ENCODE measurements around the gene NPAS2. TPM values are rescaled to one million over a fixed set of nuclear protein-coding genes. Genes with fewer than 3 reads are reported as not detected.
A peak's percentile ranks its signal among the peaks of the same experiment; 100 is the strongest.

The NPAS2 gene
- polyA plus RNA-seq, 2 donors: 62.7 to 70.0 TPM

- Histone ChIP-seq H3K4me1 (ENCODE audit: control insufficient read depth in 2 of 2, insufficient read depth in 2 of 2, low read length in 1 of 2) (peaks cover 0 to 3% of the 10 kb centered on the region in 2 donors), H3K4me3 (ENCODE audit: low read depth in 1 of 2, low read length in 2 of 2) (no peak overlapping the region), H3K27me3 (ENCODE audit: control insufficient read depth in 1 of 2, insufficient read depth in 2 of 2, low read length in 2 of 2) (no peaks in the 10 kb centered on the region), H3K36me3 (ENCODE audit: control insufficient read depth in 2 of 2, insufficient read depth in 2 of 2, low read length in 1 of 2) (peaks cover 0 to 9% of the 10 kb centered on the region in 2 donors), H3K27ac (ENCODE audit: low read depth in 2 of 2, low read length in 1 of 2) (no peak overlapping the region), H3K9me3 (ENCODE audit: control insufficient read depth in 2 of 2, insufficient read depth in 1 of 2, low read depth in 1 of 2, low read length in 1 of 2) (peaks cover 0 to 2% of the 10 kb centered on the region in 2 donors)
- WGBS, 2 donors: 72 to 80% methylated on average over 6 of the region's 6 CpGs
These were observed 134.1 kb downstream of the NPAS2 start for GRCh38 chr2:100954044-100954420.

DNA sequence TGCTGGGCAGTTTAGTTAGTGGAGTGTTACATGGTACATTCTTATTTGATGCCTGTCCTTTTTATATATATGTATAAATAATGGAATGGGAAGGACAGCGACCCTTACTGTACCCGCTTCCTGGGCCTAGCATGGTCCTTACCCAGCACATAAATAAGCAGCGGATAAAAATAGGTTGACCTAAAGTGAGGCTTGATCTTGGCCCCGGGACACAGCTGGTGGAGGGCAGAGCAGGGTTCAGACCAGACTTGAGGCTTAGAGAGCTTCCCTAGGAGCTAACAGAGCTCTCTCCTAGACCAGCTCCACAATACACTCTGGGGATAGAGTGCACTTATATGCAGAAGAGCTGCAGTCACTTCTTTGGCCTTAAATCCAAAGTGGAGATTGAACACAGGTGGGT is 135.3 kb downstream of the NPAS2 start:
- H3K4me3 ChIP-seq (ENCODE audit: low read depth in 1 of 2, low read length in 2 of 2): no peak overlapping the region
- WGBS, 2 donors: 95 to 96% methylated on average over 4 of the region's 4 CpGs
- H3K27me3 ChIP-seq (ENCODE audit: control insufficient read depth in 1 of 2, insufficient read depth in 2 of 2, low read length in 2 of 2): no peaks in the 10 kb centered on the region
- peaks cover 0 to 2% of the 10 kb centered on the region in 2 donors for H3K9me3 ChIP-seq (ENCODE audit: control insufficient read depth in 2 of 2, insufficient read depth in 1 of 2, low read depth in 1 of 2, low read length in 1 of 2)
- H3K36me3 ChIP-seq (ENCODE audit: control insufficient read depth in 2 of 2, insufficient read depth in 2 of 2, low read length in 1 of 2): peaks cover 0 to 9% of the 10 kb centered on the region in 2 donors
- H3K4me1 ChIP-seq (ENCODE audit: control insufficient read depth in 2 of 2, insufficient read depth in 2 of 2, low read length in 1 of 2): peaks cover 0 to 5% of the 10 kb centered on the region in 2 donors
- no peak overlapping the region for H3K27ac ChIP-seq (ENCODE audit: low read depth in 2 of 2, low read length in 1 of 2)

GRCh38 chr2:100956081-100956480 is 136.1 kb downstream of the NPAS2 start:
- Histone ChIP-seq H3K27ac (ENCODE audit: low read depth in 2 of 2, low read length in 1 of 2) (no peak overlapping the region), H3K4me3 (ENCODE audit: low read depth in 1 of 2, low read length in 2 of 2) (no peak overlapping the region), H3K27me3 (ENCODE audit: control insufficient read depth in 1 of 2, insufficient read depth in 2 of 2, low read length in 2 of 2) (no peaks in the 10 kb centered on the region), H3K36me3 (ENCODE audit: control insufficient read depth in 2 of 2, insufficient read depth in 2 of 2, low read length in 1 of 2) (peaks cover 0 to 4% of the 10 kb centered on the region in 2 donors), H3K4me1 (ENCODE audit: control insufficient read depth in 2 of 2, insufficient read depth in 2 of 2, low read length in 1 of 2) (peaks cover 0 to 5% of the 10 kb centered on the region in 2 donors), H3K9me3 (ENCODE audit: control insufficient read depth in 2 of 2, insufficient read depth in 1 of 2, low read depth in 1 of 2, low read length in 1 of 2) (peaks cover 0 to 2% of the 10 kb centered on the region in 2 donors)
- 98% methylated on average over 5 of the region's 5 CpGs for WGBS, 2 donors

DNA sequence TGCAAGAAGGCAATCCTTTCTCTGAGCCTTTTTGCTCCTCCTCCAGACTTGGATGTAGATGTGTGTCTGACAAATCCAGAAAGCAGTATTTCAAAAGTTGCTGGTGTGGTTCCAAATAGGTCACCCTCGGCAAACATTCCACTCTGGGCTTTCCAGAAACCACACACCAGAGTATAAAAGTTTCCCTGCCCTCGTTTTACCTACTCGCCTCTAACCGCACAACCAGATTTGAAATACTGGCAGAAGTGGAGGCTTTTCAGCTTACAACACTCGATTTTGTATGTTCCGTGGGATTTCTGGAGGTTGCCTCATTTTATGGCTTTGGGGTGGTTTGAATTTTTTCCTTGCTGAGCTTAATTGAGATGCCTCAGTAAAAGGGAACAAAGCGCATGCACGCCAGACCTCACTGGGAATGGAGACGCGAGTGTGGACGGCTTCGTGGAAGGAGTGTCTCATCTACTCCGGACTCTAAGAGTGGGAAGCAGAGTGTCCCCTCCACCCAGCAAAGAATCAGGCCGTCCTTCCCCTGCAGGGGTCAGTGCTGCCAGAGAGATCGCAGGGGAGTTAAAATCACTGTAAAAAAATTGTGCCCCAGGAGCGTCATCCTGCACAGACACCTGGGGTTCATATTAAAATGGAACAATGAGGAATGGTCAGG is 138.2 kb downstream of the NPAS2 start:
- H3K9me3 ChIP-seq (ENCODE audit: control insufficient read depth in 2 of 2, insufficient read depth in 1 of 2, low read depth in 1 of 2, low read length in 1 of 2): peaks cover 0 to 2% of the 10 kb centered on the region in 2 donors
- H3K27me3 ChIP-seq (ENCODE audit: control insufficient read depth in 1 of 2, insufficient read depth in 2 of 2, low read length in 2 of 2): no peaks in the 10 kb centered on the region
- H3K27ac ChIP-seq (ENCODE audit: low read depth in 2 of 2, low read length in 1 of 2): peak overlapping the region in 1 of 2 donors; percentile 24
- peaks cover 0 to 4% of the 10 kb centered on the region in 2 donors for H3K36me3 ChIP-seq (ENCODE audit: control insufficient read depth in 2 of 2, insufficient read depth in 2 of 2, low read length in 1 of 2)
- 40 to 55% methylated on average over 16 of the region's 16 CpGs for whole genome bisulfite sequencing, 2 donors
- H3K4me3 ChIP-seq (ENCODE audit: low read depth in 1 of 2, low read length in 2 of 2): no peak overlapping the region
- peaks cover 0 to 5% of the 10 kb centered on the region in 2 donors for H3K4me1 ChIP-seq (ENCODE audit: control insufficient read depth in 2 of 2, insufficient read depth in 2 of 2, low read length in 1 of 2)

DNA sequence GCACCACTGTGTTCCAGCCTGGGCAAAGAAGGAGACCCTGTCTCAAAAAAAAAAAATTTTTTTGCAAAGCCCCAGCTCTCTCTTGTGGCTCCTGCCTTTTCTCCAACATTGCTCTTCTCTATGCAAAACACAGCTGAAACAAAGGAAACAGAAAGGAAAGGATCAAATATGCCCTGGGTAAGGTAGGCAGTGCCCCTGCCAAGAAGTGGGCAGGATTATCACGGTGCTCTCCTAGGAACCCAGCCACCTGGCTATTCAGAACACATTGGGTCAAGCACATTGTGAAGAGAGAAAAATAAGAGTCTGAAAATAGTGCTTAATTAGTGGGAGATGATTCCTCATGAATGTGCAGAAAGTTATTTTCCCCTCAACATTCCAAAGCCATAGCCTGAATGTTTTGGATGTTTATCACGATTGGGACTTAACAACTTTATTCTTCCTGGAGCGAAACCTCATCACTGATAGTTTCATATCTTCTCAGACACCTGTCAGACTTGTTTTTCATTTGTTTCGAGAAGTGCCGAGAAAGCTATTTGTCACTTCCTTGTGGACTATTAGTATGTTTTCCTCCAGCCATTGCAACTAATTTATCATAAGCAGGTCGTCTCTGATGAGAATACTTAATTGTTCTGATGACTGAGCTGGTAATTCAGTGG is 139.4 kb downstream of the NPAS2 start:
- H3K4me1 ChIP-seq (ENCODE audit: control insufficient read depth in 2 of 2, insufficient read depth in 2 of 2, low read length in 1 of 2): peaks cover 0 to 5% of the 10 kb centered on the region in 2 donors
- peaks cover 0 to 2% of the 10 kb centered on the region in 2 donors for H3K9me3 ChIP-seq (ENCODE audit: control insufficient read depth in 2 of 2, insufficient read depth in 1 of 2, low read depth in 1 of 2, low read length in 1 of 2)
- peak overlapping the region in 1 of 2 donors; percentile 49 for H3K27ac ChIP-seq (ENCODE audit: low read depth in 2 of 2, low read length in 1 of 2)
- peaks cover 0 to 4% of the 10 kb centered on the region in 2 donors for H3K36me3 ChIP-seq (ENCODE audit: control insufficient read depth in 2 of 2, insufficient read depth in 2 of 2, low read length in 1 of 2)
- no peak overlapping the region for H3K4me3 ChIP-seq (ENCODE audit: low read depth in 1 of 2, low read length in 2 of 2)
- H3K27me3 ChIP-seq (ENCODE audit: control insufficient read depth in 1 of 2, insufficient read depth in 2 of 2, low read length in 2 of 2): no peaks in the 10 kb centered on the region
- 31 to 34% methylated on average over 6 of the region's 6 CpGs for WGBS, 2 donors

DNA sequence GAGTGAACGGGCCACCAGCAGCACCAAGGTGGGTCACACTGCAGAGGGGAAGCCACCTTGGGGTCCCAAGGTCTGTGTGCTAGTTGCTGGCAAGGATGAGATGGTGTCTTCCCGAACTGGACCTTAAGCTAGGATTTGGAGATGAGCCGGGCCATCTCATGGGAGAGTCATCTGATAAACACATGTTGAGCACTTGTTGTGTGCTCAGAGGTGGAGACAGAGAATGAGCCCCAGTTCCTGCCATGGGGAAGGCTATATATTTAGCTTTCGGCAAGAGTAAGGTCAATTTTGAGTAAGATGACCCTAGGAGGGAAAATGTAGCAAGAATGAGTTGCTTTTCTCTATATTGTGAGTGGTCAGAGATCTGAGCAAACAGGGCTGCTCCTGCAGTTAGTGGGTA is 140.7 kb downstream of the NPAS2 start:
- H3K27ac ChIP-seq (ENCODE audit: low read depth in 2 of 2, low read length in 1 of 2): no peak overlapping the region

DNA sequence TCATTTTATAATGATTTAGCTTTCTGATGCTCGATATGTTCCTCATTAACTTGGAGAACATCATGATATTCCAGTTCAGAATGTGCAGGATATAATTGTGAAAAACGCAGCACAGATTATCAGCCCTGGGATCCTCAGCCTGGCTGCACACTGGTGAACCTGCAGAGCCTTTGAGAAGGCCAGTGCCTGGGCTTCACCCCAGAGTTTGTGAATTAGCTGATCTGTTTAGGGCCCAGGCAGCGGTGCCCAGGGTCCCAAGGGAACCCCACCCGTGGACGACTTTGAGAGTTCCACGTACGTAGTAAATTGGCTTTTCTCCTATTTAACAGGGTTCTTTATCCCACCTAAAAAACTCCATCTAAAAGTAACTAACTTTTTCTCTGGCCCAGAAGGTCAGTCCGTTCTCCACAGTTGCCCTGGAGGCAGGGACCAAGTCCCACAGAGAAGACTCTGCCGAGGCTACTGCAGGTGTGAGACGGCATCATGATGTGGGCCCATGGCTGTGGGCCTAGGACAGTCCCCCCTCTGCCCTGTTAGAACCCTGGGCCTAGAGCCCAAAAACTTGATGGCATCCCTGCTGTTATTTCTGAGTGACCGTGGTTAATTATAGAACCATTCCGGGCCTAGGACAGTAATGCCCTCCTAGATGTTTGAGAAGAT is 142.6 kb downstream of the NPAS2 start:
- H3K27me3 ChIP-seq (ENCODE audit: control insufficient read depth in 1 of 2, insufficient read depth in 2 of 2, low read length in 2 of 2): no peaks in the 10 kb centered on the region
- H3K4me3 ChIP-seq (ENCODE audit: low read depth in 1 of 2, low read length in 2 of 2): no peak overlapping the region
- no peaks in the 10 kb centered on the region for H3K9me3 ChIP-seq (ENCODE audit: control insufficient read depth in 2 of 2, insufficient read depth in 1 of 2, low read depth in 1 of 2, low read length in 1 of 2)
- peaks cover 0 to 5% of the 10 kb centered on the region in 2 donors for H3K4me1 ChIP-seq (ENCODE audit: control insufficient read depth in 2 of 2, insufficient read depth in 2 of 2, low read length in 1 of 2)
- H3K36me3 ChIP-seq (ENCODE audit: control insufficient read depth in 2 of 2, insufficient read depth in 2 of 2, low read length in 1 of 2): peaks cover 0 to 4% of the 10 kb centered on the region in 2 donors
- 89 to 92% methylated on average over 12 of the region's 12 CpGs for WGBS, 2 donors
- no peak overlapping the region for H3K27ac ChIP-seq (ENCODE audit: low read depth in 2 of 2, low read length in 1 of 2)

More for the DNA sequence above, 140.7 kb downstream of the NPAS2 start:
- 89 to 92% methylated on average over 4 of the region's 4 CpGs for WGBS, 2 donors
- H3K27me3 ChIP-seq (ENCODE audit: control insufficient read depth in 1 of 2, insufficient read depth in 2 of 2, low read length in 2 of 2): no peaks in the 10 kb centered on the region
- no peaks in the 10 kb centered on the region for H3K9me3 ChIP-seq (ENCODE audit: control insufficient read depth in 2 of 2, insufficient read depth in 1 of 2, low read depth in 1 of 2, low read length in 1 of 2)
- H3K4me3 ChIP-seq (ENCODE audit: low read depth in 1 of 2, low read length in 2 of 2): no peak overlapping the region
- peaks cover 0 to 5% of the 10 kb centered on the region in 2 donors for H3K4me1 ChIP-seq (ENCODE audit: control insufficient read depth in 2 of 2, insufficient read depth in 2 of 2, low read length in 1 of 2)
- peaks cover 0 to 3% of the 10 kb centered on the region in 2 donors for H3K36me3 ChIP-seq (ENCODE audit: control insufficient read depth in 2 of 2, insufficient read depth in 2 of 2, low read length in 1 of 2)

- Histone ChIP-seq H3K4me1 (ENCODE audit: control insufficient read depth in 2 of 2, insufficient read depth in 2 of 2, low read length in 1 of 2) (peaks cover 0 to 5% of the 10 kb centered on the region in 2 donors), H3K27ac (ENCODE audit: low read depth in 2 of 2, low read length in 1 of 2) (no peak overlapping the region), H3K9me3 (ENCODE audit: control insufficient read depth in 2 of 2, insufficient read depth in 1 of 2, low read depth in 1 of 2, low read length in 1 of 2) (no peaks in the 10 kb centered on the region), H3K4me3 (ENCODE audit: low read depth in 1 of 2, low read length in 2 of 2) (no peak overlapping the region), H3K27me3 (ENCODE audit: control insufficient read depth in 1 of 2, insufficient read depth in 2 of 2, low read length in 2 of 2) (no peaks in the 10 kb centered on the region), H3K36me3 (ENCODE audit: control insufficient read depth in 2 of 2, insufficient read depth in 2 of 2, low read length in 1 of 2) (peaks cover 0 to 4% of the 10 kb centered on the region in 2 donors)
- WGBS, 2 donors: 92 to 94% methylated on average over 4 of the region's 4 CpGs
These were observed 143.1 kb downstream of the NPAS2 start for GRCh38 chr2:100963026-100963375.

GRCh38 chr2:100964222-100964621 is 144.3 kb downstream of the NPAS2 start:
- Histone ChIP-seq H3K4me1 (ENCODE audit: control insufficient read depth in 2 of 2, insufficient read depth in 2 of 2, low read length in 1 of 2) (peaks cover 0 to under 1% of the 10 kb centered on the region in 2 donors), H3K36me3 (ENCODE audit: control insufficient read depth in 2 of 2, insufficient read depth in 2 of 2, low read length in 1 of 2) (peaks cover 0 to 9% of the 10 kb centered on the region in 2 donors), H3K9me3 (ENCODE audit: control insufficient read depth in 2 of 2, insufficient read depth in 1 of 2, low read depth in 1 of 2, low read length in 1 of 2) (no peaks in the 10 kb centered on the region), H3K27me3 (ENCODE audit: control insufficient read depth in 1 of 2, insufficient read depth in 2 of 2, low read length in 2 of 2) (no peaks in the 10 kb centered on the region), H3K27ac (ENCODE audit: low read depth in 2 of 2, low read length in 1 of 2) (no peak overlapping the region), H3K4me3 (ENCODE audit: low read depth in 1 of 2, low read length in 2 of 2) (no peak overlapping the region)
- 83 to 86% methylated on average over 12 of the region's 12 CpGs for WGBS, 2 donors
